Progenitor cell of endocrine pancreas (in vitro differentiated cells): ENCODE measurements around the gene ANKRD63. TPM values are rescaled to one million over a fixed set of nuclear protein-coding genes. Genes with fewer than 3 reads are reported as not detected.

Experiments used
- DNase-seq: peaks from one replicate; pipeline ENCODE4 v3.0.0; 2021; ENCODE audit warnings: low spot score; ENCODE audit not compliant: unreplicated experiment
- H3K27ac Mint-ChIP-seq: 2 replicates; pipeline ENCODE4 v1.8.0; 2021; ENCODE audit warnings: mild to moderate bottlenecking, moderate library complexity, mixed read lengths
- H3K27me3 Mint-ChIP-seq: 2 replicates; pipeline ENCODE4 v1.8.0; 2021; ENCODE audit warnings: mixed read lengths
- H3K36me3 Mint-ChIP-seq: 2 replicates; pipeline ENCODE4 v1.8.0; 2022; ENCODE audit warnings: mixed read lengths; ENCODE audit not compliant: insufficient read depth
- H3K4me1 Mint-ChIP-seq: 2 replicates; pipeline ENCODE4 v1.8.0; 2021; ENCODE audit warnings: low read depth, mixed read lengths
- H3K4me3 Mint-ChIP-seq: 2 replicates; pipeline ENCODE4 v1.8.0; 2021; ENCODE audit warnings: low read depth, mild to moderate bottlenecking, moderate library complexity, mixed read lengths
- H3K9me3 Mint-ChIP-seq: 2 replicates; pipeline ENCODE4 v1.8.0; 2021; ENCODE audit warnings: low read depth, mixed read lengths
- CTCF ChIP-seq: fragments of 200-600 bp; sonication (generic); IDR thresholded peaks from one replicate; pipeline ENCODE4 v1.5.0; 2021; ENCODE audit warnings: antibody characterized with exemption, mild to moderate bottlenecking; ENCODE audit not compliant: unreplicated experiment
- total RNA-seq: library from RNA; stranded (reverse); gene quantifications from 2 replicates; pipeline ENCODE4 v1.2.1, GENCODE V29; 2021

Gene ANKRD63
- total RNA-seq, 1 donor from 2014 or later = not detected

DNA sequence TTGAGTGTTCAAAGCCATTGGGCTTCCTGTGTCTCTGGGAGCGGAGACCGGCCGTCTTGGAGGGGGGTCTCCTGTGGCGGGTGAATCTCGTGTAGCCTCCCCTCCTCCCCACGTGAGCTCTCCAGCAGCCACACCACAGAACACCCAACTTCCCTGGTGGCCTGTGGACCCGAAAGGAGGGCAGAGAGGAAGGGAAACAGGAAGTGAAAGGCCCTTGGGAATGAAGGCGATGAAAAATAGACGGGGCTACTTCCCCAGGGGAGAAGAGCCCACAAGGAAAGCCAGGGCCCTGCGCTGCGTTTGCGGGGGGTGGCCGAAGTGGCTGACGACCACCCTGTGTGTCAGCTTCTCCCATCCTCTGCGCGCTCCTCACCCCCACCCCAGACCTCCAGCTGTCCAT lies 5.4 kb downstream of the ANKRD63 start:
- peaks cover 12% of the 10 kb centered on the region for H3K4me1 Mint-ChIP-seq
- H3K4me3 Mint-ChIP-seq = no peak overlapping the region

DNA sequence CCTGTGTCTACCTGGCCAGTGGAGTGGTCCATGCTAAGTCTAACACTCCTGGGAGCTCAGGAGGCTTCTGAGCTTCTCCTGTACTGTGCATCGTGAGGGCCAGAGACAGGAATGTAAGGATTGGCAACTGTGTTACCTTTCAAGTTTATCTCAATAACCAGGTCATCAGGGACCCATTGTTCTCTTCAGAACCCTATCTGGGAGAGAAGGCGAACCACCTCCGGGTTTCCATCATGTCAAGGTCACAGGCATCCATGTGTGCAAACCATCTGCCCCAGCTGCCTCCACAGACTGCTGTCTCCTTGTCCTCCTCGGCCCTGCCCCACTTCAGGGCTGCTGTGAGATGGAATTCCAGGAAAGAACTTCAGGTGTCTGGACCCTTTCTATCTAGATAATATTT lies 5.9 kb downstream of the ANKRD63 start:
- Mint-ChIP-seq H3K27ac (no peak overlapping the region), H3K9me3 (no peaks in the 10 kb centered on the region), H3K4me3 (no peak overlapping the region), H3K36me3 (peaks cover 3% of the 10 kb centered on the region), H3K4me1 (peaks cover 12% of the 10 kb centered on the region), H3K27me3 (peaks cover 31% of the 10 kb centered on the region)
- no peak for TF ChIP-seq CTCF
- DNase-seq = no peak

More for the DNA sequence above, 5.4 kb downstream of the ANKRD63 start:
- H3K27me3 Mint-ChIP-seq = peaks cover 31% of the 10 kb centered on the region
- H3K27ac Mint-ChIP-seq = no peak overlapping the region
- H3K36me3 Mint-ChIP-seq = peaks cover 3% of the 10 kb centered on the region
- DNase-seq = no peak
- H3K9me3 Mint-ChIP-seq = no peaks in the 10 kb centered on the region
- no peak for TF ChIP-seq CTCF

DNA sequence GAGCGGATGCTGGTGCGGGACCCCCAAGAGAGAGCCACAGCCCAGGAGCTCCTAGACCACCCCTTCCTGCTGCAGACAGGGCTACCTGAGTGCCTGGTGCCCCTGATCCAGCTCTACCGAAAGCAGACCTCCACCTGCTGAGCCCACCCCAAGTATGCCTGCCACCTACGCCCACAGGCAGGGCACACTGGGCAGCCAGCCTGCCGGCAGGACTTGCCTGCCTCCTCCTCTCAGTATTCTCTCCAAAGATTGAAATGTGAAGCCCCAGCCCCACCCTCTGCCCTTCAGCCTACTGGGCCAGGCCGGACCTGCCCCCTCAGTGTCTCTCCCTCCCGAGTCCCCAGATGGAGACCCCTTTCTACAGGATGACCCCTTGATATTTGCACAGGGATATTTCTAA lies 6.9 kb downstream of the ANKRD63 start:
- no peak for DNase-seq
- TF ChIP-seq CTCF = no peak
- no peaks in the 10 kb centered on the region for H3K9me3 Mint-ChIP-seq
- peaks cover 3% of the 10 kb centered on the region for H3K36me3 Mint-ChIP-seq
- peaks cover 12% of the 10 kb centered on the region for H3K4me1 Mint-ChIP-seq
- peaks cover 27% of the 10 kb centered on the region for H3K27me3 Mint-ChIP-seq
- no peak overlapping the region for H3K4me3 Mint-ChIP-seq
- no peak overlapping the region for H3K27ac Mint-ChIP-seq

GRCh38 chr15:40275523-40275922 lies 7.3 kb downstream of the ANKRD63 start:
- DNase-seq = no peak
- TF ChIP-seq CTCF = no peak
- H3K27me3 Mint-ChIP-seq = peaks cover 23% of the 10 kb centered on the region

GRCh38 chr15:40274350-40275274 lies 8.3 kb downstream of the ANKRD63 start:
- no peak overlapping the region for H3K4me3 Mint-ChIP-seq
- peak; percentile 100 for TF ChIP-seq CTCF
- H3K27ac Mint-ChIP-seq = no peak overlapping the region
- peaks cover 12% of the 10 kb centered on the region for H3K4me1 Mint-ChIP-seq
- peak; percentile 78 for DNase-seq
- peaks cover 3% of the 10 kb centered on the region for H3K36me3 Mint-ChIP-seq
- peaks cover 16% of the 10 kb centered on the region for H3K27me3 Mint-ChIP-seq
- no peaks in the 10 kb centered on the region for H3K9me3 Mint-ChIP-seq

More at GRCh38 chr15:40275523-40275922, 7.3 kb downstream of the ANKRD63 start:
- no peak overlapping the region for H3K27ac Mint-ChIP-seq
- peaks cover 3% of the 10 kb centered on the region for H3K36me3 Mint-ChIP-seq
- H3K4me3 Mint-ChIP-seq = no peak overlapping the region
- H3K4me1 Mint-ChIP-seq = peaks cover 12% of the 10 kb centered on the region
- no peaks in the 10 kb centered on the region for H3K9me3 Mint-ChIP-seq
